ENCODE data around the gene HES4. TPM values are rescaled to one million over a fixed set of nuclear protein-coding genes. Genes with fewer than 3 reads are reported as not detected.

Gene HES4
- polyA plus RNA-seq, 1 of the 3 experiments (the other 2 are of a cell fraction) = 4.7 TPM

GRCh38 chr1:1037366-1038327, 37.8 kb upstream of the HES4 start:
- TF ChIP-seq FOXJ3 (CRISPR knock-in tag; IDR thresholded peaks at IDR 0.05) (no peak), REST (IDR thresholded peaks at IDR 0.05; ENCODE audit: low read depth, low read length) (no peak), POLR2AphosphoS5 (IDR thresholded peaks at IDR 0.05; ENCODE audit: low read depth, low read length) (no peak), NFIC (IDR thresholded peaks at IDR 0.05; ENCODE audit: borderline replicate concordance) (no peak), USF1 (IDR thresholded peaks at IDR 0.05; ENCODE audit: borderline replicate concordance, low read depth) (no peak), MXI1 (IDR thresholded peaks at IDR 0.05; ENCODE audit: low read depth, low read length) (no peak), MAX (IDR thresholded peaks at IDR 0.05; ENCODE audit: low read depth) (no peak), RXRA (IDR thresholded peaks at IDR 0.05; ENCODE audit: borderline replicate concordance, low read depth) (no peak), USF2 (IDR thresholded peaks at IDR 0.05; ENCODE audit: borderline replicate concordance, low read depth, low read length) (no peak), YY1 (IDR thresholded peaks at IDR 0.05; ENCODE audit: low read depth) (no peak), SMC3 (IDR thresholded peaks at IDR 0.05; ENCODE audit: low read depth, low read length) (no peak), TCF12 (IDR thresholded peaks at IDR 0.05) (no peak), MEF2A (IDR thresholded peaks at IDR 0.05; ENCODE audit: borderline replicate concordance, low read depth) (no peak)
- H3K27me3 ChIP-seq (ENCODE audit: insufficient read depth) = no peaks in the 10 kb centered on the region
- H3K4me2 ChIP-seq = no peak overlapping the region
- ChIA-PET CTCF (interaction anchor here (0.8 to 4.5 kb wide), 11 partner anchors 13 to 53 kb away, joined by 3 to 43 read pairs (median 4); partner anchors contain the start of gene AGRN), POLR2A (no interaction called here)
- H3K79me2 ChIP-seq (ENCODE audit: insufficient read depth) = no peaks in the 10 kb centered on the region
- peaks cover 0 to 24% of the 10 kb centered on the region in 2 experiments; a peak in 1 of 4 replicates for H3K4me1 ChIP-seq (ENCODE audit: control insufficient read depth in 1 of 2, insufficient read depth in 2 of 2, low read depth in 1 of 2, low read length in 1 of 2)
- no peaks in the 10 kb centered on the region for H3K9me2 ChIP-seq
- no peak overlapping the region for H3K9ac ChIP-seq
- H3F3A ChIP-seq (replicated peaks; ENCODE audit: insufficient read depth) = no peaks in the 10 kb centered on the region
- no peaks in the 10 kb centered on the region for H3K9me3 ChIP-seq
- peaks cover 30% of the 10 kb centered on the region for H4K20me1 ChIP-seq (ENCODE audit: insufficient read depth)
- WGBS (ENCODE audit: low lambda C conversion rate) = 97% methylated on average over 9 of the region's 30 CpGs
- H3K36me3 ChIP-seq (replicated peaks in 1 of 2; ENCODE audit: control insufficient read depth in 1 of 2, insufficient read depth in 2 of 2, low read length in 1 of 2) = no peaks in the 10 kb centered on the region
- no peak overlapping the region for H3K4me3 ChIP-seq (ENCODE audit: low read depth in 2 of 2, low read length in 1 of 2)
- no peak overlapping the region for H2AFZ ChIP-seq (ENCODE audit: low read depth)
- no peak for DNase-seq
- no peak overlapping the region for H3K27ac ChIP-seq (ENCODE audit: low read depth in 2 of 2, low read length in 1 of 2)
